WI38 (cell line): ENCODE measurements around the gene VIM.
"Not testable (repeated sequence)": the region's sequence is repeated elsewhere in the genome, so short reads cannot be mapped to it uniquely, and the experiment has no call there.

ENCODE experiments used
- H3K4me3 ChIP-seq: 2 replicates; pipeline ENCODE4 v1.5.1; 2011; ENCODE audit warnings: low read depth, mild to moderate bottlenecking, control low read depth, low read length
- TF ChIP-seq, protein P1 (sequence below): IDR thresholded peaks from 2 replicates; pipeline ENCODE4 v1.5.1; 2012; ENCODE audit warnings: low read depth, mild to moderate bottlenecking, control low read depth, low read length

The VIM gene

DNA sequence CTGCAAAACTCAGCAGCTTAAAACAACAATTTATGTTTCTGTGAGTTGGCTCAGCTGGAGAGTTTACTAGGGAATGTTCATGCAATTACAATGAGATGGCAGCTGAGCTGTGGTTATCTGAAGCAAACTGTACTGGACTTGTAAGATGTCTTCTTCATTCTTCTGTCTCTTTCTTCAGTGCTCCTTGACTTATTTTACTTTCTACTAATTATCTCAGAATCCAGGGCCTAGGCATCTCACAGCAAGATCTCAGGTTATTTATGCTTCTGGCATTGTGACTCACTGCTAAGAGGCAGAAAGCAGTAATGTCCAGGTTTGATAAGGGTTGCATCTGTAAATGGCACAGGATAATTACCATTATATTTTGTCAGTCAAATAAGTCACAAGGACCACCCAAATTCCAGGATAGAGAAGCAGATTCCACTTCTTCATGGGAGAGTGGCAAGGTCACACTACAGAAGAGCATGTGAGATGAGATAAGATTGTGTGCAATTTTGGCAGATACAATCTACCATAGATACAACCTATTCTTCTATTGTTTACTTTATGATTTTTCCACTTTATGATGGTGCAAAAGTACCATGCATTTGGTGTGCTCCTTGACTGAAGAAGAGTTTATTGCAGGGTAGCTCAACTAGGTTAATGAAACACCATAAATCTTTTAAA lies 16.8 kb downstream of the VIM start:
- no peak overlapping the region for H3K4me3 ChIP-seq
- TF ChIP-seq, protein P1, sequence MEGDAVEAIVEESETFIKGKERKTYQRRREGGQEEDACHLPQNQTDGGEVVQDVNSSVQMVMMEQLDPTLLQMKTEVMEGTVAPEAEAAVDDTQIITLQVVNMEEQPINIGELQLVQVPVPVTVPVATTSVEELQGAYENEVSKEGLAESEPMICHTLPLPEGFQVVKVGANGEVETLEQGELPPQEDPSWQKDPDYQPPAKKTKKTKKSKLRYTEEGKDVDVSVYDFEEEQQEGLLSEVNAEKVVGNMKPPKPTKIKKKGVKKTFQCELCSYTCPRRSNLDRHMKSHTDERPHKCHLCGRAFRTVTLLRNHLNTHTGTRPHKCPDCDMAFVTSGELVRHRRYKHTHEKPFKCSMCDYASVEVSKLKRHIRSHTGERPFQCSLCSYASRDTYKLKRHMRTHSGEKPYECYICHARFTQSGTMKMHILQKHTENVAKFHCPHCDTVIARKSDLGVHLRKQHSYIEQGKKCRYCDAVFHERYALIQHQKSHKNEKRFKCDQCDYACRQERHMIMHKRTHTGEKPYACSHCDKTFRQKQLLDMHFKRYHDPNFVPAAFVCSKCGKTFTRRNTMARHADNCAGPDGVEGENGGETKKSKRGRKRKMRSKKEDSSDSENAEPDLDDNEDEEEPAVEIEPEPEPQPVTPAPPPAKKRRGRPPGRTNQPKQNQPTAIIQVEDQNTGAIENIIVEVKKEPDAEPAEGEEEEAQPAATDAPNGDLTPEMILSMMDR, result no peak

DNA sequence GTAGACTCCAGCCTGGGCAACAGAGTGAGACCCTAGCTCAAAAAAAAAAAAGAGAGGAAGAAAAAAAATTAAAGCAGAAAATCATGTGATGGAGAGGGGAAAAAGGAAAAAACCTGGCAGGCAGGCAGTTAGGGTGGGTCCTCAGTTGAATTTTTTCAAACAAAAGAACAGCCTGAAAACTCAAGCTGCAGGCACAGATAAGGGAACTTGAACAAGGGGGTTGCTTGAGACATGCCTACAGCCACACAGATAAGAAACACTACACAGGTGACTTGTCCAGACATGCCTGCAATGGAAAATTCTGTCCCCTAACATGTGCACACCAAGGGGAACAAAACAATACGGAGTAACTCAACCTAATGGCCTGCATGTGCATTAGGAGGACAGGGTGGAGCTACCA lies 19.2 kb downstream of the VIM start:
- TF ChIP-seq, protein P1, result no peak
- H3K4me3 ChIP-seq, result no peak overlapping the region

- H3K4me3 ChIP-seq, result no peak overlapping the region
- TF ChIP-seq, protein P1, result no peak
Observed at GRCh38 chr10:17248964-17249363, 20.9 kb downstream of the VIM start.

DNA sequence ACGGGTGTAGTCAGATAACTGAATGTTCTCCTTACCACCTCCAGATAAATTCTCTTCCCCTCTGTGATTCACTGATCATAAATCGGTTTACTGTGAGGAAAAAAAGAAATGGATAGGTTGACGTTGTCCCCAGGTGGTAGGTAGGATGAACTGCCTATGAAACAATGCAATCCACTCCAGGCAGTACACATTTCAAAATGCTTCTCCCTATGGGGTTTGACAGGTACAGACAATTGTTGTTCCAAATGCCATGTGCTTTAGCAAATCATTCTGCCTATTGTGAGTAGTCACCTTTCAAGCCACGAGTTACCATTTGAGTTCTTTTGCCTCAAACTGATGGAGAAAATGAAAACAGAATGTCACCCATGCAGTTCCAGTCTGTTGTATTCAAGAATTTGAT lies 21.8 kb downstream of the VIM start:
- TF ChIP-seq, protein P1, result no peak
- no peak overlapping the region for H3K4me3 ChIP-seq

DNA sequence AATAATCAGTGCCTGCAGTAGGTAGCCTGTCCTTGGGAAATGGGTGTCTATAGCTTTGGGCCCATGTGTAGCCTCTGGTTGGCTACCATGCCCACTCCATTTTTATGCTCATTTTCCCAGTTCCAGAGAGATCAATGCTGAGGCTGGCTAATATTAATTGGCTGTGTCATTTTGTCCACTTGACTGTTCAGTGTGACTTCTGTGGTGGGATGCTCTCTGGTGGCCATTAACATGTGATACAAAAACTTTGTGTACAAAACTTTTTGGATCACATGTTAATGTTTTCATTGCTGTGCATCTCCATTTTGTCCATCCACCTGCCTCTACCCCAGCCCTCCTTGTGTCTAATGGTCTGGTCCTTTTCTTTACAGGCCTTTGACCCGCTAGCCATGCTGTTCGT lies 22.7 kb downstream of the VIM start:
- TF ChIP-seq, protein P1, result no peak
- no peak overlapping the region for H3K4me3 ChIP-seq

DNA sequence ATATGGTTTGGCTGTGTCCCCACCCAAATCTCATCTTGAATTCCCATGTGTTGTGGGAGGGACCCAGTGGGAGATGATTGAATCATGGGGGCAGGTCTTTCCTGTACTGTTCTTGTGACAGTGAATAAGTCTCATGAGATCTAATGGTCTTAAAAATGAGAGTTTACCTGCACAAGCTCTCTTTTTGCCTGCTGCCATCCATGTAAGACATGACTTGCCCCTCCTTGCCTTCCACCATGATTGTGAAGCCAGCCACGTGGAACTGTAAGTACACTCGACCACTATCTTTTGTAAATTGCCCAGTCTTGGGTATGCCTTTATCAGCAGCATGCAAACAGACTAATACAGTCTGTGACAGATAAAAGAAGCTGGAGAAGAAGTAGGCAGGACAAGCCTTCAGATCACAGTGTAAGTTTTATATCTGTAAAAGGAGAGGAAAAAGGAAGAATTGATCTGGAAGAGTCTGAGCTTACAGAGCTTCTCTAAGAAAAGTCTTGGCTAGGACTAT lies 26.6 kb downstream of the VIM start:
- not testable (repeated sequence) for H3K4me3 ChIP-seq

DNA sequence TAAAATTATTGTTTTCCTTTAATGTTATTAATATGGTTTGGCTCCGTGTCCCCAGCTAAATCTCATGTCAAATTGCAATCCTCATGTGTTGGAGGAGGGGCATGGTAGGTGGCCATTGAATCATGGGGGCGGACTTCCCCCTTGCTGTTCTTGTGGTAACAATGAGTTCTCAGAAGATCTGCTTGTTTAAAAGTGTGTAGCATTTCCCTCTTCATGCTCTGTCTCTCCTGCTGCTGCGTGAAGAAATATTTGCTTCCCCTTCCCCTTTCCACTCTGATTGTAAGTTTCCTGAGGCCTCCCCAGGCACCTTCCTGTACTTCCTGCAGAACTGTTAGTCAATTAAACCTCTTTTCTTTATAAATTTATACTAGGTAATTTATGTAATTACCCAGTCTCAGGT lies 27.5 kb downstream of the VIM start:
- no peak overlapping the region for H3K4me3 ChIP-seq
- TF ChIP-seq, protein P1, result no peak

- TF ChIP-seq, protein P1, result no peak
- no peak overlapping the region for H3K4me3 ChIP-seq
Observed at GRCh38 chr10:17256051-17256450, 28.0 kb downstream of the VIM start.
